Skin epidermis (tissue), 12 donors: ENCODE results near the gene LCAT.
"Not testable (repeated sequence)": the region's sequence is repeated elsewhere in the genome, so short reads cannot be mapped to it uniquely, and the experiment has no call there.

ENCODE experiments used
- H3K27ac ChIP-seq, 21 experiments: fragments of 200-600 bp; sonication (generic) in 11 of 21; one replicate each; pipeline ENCODE4 v1.5.0; 2020; ENCODE audit warnings: mild to moderate bottlenecking in 3 of 21, inconsistent platforms in 2 of 21, moderate library complexity in 2 of 21
- H3K4me3 ChIP-seq, 7 experiments: fragments of 200-600 bp; sonication (generic) in 2 of 7; one replicate each; pipeline ENCODE4 v1.5.0; 2020; ENCODE audit warnings: inconsistent platforms in 2 of 7, mild to moderate bottlenecking in 2 of 7, moderate library complexity in 1 of 7

LCAT gene

GRCh38 chr16:67953641-67954375 lies 9.9 kb upstream of the LCAT start:
- H3K27ac ChIP-seq, result no peak overlapping the region

GRCh38 chr16:67951485-67951884 lies 7.6 kb upstream of the LCAT start:
- Histone ChIP-seq H3K4me3 (no peak overlapping the region), H3K27ac (peak overlapping the region in 2 of 21 experiments; percentile 12 to 25)

More at GRCh38 chr16:67953641-67954375, 9.9 kb upstream of the LCAT start:
- H3K4me3 ChIP-seq, result no peak overlapping the region

- H3K4me3 ChIP-seq, result no peak overlapping the region
- no peak overlapping the region for H3K27ac ChIP-seq
Observed at GRCh38 chr16:67950335-67950843, 6.5 kb upstream of the LCAT start.

- no peak overlapping the region for H3K27ac ChIP-seq
Observed at GRCh38 chr16:67949645-67950044, 5.7 kb upstream of the LCAT start.

GRCh38 chr16:67948015-67948414 lies 4.1 kb upstream of the LCAT start:
- Histone ChIP-seq H3K4me3 (no peak overlapping the region), H3K27ac (peak overlapping the region in 4 of 21 experiments; percentile 1 to 61 (median 48))

More at GRCh38 chr16:67949645-67950044, 5.7 kb upstream of the LCAT start:
- no peak overlapping the region for H3K4me3 ChIP-seq

GRCh38 chr16:67946966-67947558 lies 3.1 kb upstream of the LCAT start:
- Histone ChIP-seq H3K27ac (peak overlapping the region in 3 of 21 experiments; percentile 1 to 61 (median 1)), H3K4me3 (no peak overlapping the region)

GRCh38 chr16:67946128-67946569 lies 2.2 kb upstream of the LCAT start:
- no peak overlapping the region for H3K4me3 ChIP-seq
- H3K27ac ChIP-seq, result peak overlapping the region in 2 of 21 experiments; percentile 19 to 52

- Histone ChIP-seq H3K4me3 (no peak overlapping the region), H3K27ac (peak overlapping the region in 2 of 21 experiments; percentile 75 to 78)
Observed at GRCh38 chr16:67945392-67945933, 1.5 kb upstream of the LCAT start.

GRCh38 chr16:67944690-67945391 lies 921 bp upstream of the LCAT start:
- H3K4me3 ChIP-seq, result no peak overlapping the region
- peak overlapping the region in 7 of 21 experiments; percentile 28 to 78 (median 62) for H3K27ac ChIP-seq

GRCh38 chr16:67943256-67943618 lies 683 bp downstream of the LCAT start:
- H3K4me3 ChIP-seq, result no peak overlapping the region
- peak overlapping the region in 8 of 21 experiments; percentile 15 to 78 (median 62) for H3K27ac ChIP-seq

- peak overlapping the region in 3 of 21 experiments; percentile 3 to 31 (median 30) for H3K27ac ChIP-seq
Observed at GRCh38 chr16:67942510-67943255, 1.2 kb downstream of the LCAT start.

GRCh38 chr16:67942200-67942509 lies 1.8 kb downstream of the LCAT start:
- peak overlapping the region in 1 of 21 experiments; percentile 31 for H3K27ac ChIP-seq
- H3K4me3 ChIP-seq, result no peak overlapping the region

More at GRCh38 chr16:67942510-67943255, 1.2 kb downstream of the LCAT start:
- H3K4me3 ChIP-seq, result no peak overlapping the region

- Histone ChIP-seq H3K4me3 (no peak overlapping the region), H3K27ac (peak overlapping the region in 2 of 21 experiments; percentile 29 to 31)
Observed at GRCh38 chr16:67941469-67942199, 2.3 kb downstream of the LCAT start.

GRCh38 chr16:67940446-67941089 lies 3.4 kb downstream of the LCAT start:
- Histone ChIP-seq H3K4me3 (no peak overlapping the region), H3K27ac (peak overlapping the region in 1 of 21 experiments; percentile 14)

- no peak overlapping the region for H3K4me3 ChIP-seq
Observed at GRCh38 chr16:67939507-67940445, 4.1 kb downstream of the LCAT start.

GRCh38 chr16:67937713-67938112 lies 6.2 kb downstream of the LCAT start:
- H3K4me3 ChIP-seq, result not testable (repeated sequence)
- H3K27ac ChIP-seq, result peak overlapping the region in 11 of 21 experiments; percentile 88 to 99 (median 94)

More at GRCh38 chr16:67939507-67940445, 4.1 kb downstream of the LCAT start:
- H3K27ac ChIP-seq, result peak overlapping the region in 4 of 21 experiments; percentile 2 to 55 (median 19)
